Loucy (cell line): ENCODE measurements around the gene PRDM7.
"Not testable (repeated sequence)": the region's sequence is repeated elsewhere in the genome, so short reads cannot be mapped to it uniquely, and the experiment has no call there.

Experiments used
- H2AFZ ChIP-seq: fragments of 200-600 bp; sonication (generic); 2 replicates; pipeline ENCODE4 v1.6.0; 2016; ENCODE audit warnings: antibody characterized with exemption, mild to moderate bottlenecking, low read length, moderate library complexity
- H3F3A ChIP-seq: fragments of 200-600 bp; 2 replicates; pipeline ENCODE4 v1.6.0; 2016; ENCODE audit warnings: antibody characterized with exemption, low read depth, mild to moderate bottlenecking
- H3K27me3 ChIP-seq: fragments of 200-600 bp; sonication (generic); 2 replicates; pipeline ENCODE4 v1.6.1; 2014; ENCODE audit warnings: low read length, mild to moderate bottlenecking; ENCODE audit not compliant: insufficient read depth, poor library complexity, severe bottlenecking
- H3K36me3 ChIP-seq: fragments of 200-600 bp; sonication (generic); 2 replicates; pipeline ENCODE4 v1.6.1; 2016; ENCODE audit warnings: low read length; ENCODE audit not compliant: insufficient read depth
- H3K4me1 ChIP-seq: fragments of 200-600 bp; sonication (generic); 2 replicates; pipeline ENCODE4 v1.5.1; 2014; ENCODE audit warnings: low read length, mild to moderate bottlenecking; ENCODE audit not compliant: insufficient read depth, poor library complexity, severe bottlenecking
- H3K4me2 ChIP-seq: fragments of 200-600 bp; sonication (generic); 2 replicates; pipeline ENCODE4 v1.6.0; 2014; ENCODE audit warnings: antibody characterized with exemption, low read length, low read depth, mild to moderate bottlenecking; ENCODE audit not compliant: poor library complexity, severe bottlenecking
- H3K4me3 ChIP-seq: fragments of 200-600 bp; sonication (generic); 2 replicates; pipeline ENCODE4 v1.5.1; 2014; ENCODE audit warnings: low read length, mild to moderate bottlenecking, mixed read lengths; ENCODE audit not compliant: poor library complexity, severe bottlenecking
- H3K79me2 ChIP-seq: fragments of 200-600 bp; sonication (generic); 2 replicates; pipeline ENCODE4 v1.6.1; 2014; ENCODE audit warnings: low read length; ENCODE audit not compliant: insufficient read depth
- H3K9ac ChIP-seq: fragments of 200-600 bp; sonication (generic); 2 replicates; pipeline ENCODE4 v1.6.0; 2014; ENCODE audit warnings: mild to moderate bottlenecking, low read depth, low read length, moderate library complexity; ENCODE audit not compliant: poor library complexity, severe bottlenecking
- H3K9me2 ChIP-seq: fragments of 200-600 bp; sonication (generic); replicated peaks from 2 replicates; pipeline ENCODE4 v1.6.1; 2016; ENCODE audit warnings: low read depth, low read length, mixed read lengths
- H3K9me3 ChIP-seq: fragments of 200-600 bp; sonication (generic); 2 replicates; pipeline ENCODE4 v1.6.1; 2014; ENCODE audit warnings: mild to moderate bottlenecking, antibody characterized with exemption, low read length, low read depth; ENCODE audit not compliant: insufficient read depth
- H4K20me1 ChIP-seq: fragments of 200-600 bp; sonication (generic); 2 replicates; pipeline ENCODE4 v1.6.0; 2014; ENCODE audit warnings: antibody characterized with exemption, low read length, mild to moderate bottlenecking; ENCODE audit not compliant: insufficient read depth, poor library complexity, severe bottlenecking

PRDM7 gene

DNA sequence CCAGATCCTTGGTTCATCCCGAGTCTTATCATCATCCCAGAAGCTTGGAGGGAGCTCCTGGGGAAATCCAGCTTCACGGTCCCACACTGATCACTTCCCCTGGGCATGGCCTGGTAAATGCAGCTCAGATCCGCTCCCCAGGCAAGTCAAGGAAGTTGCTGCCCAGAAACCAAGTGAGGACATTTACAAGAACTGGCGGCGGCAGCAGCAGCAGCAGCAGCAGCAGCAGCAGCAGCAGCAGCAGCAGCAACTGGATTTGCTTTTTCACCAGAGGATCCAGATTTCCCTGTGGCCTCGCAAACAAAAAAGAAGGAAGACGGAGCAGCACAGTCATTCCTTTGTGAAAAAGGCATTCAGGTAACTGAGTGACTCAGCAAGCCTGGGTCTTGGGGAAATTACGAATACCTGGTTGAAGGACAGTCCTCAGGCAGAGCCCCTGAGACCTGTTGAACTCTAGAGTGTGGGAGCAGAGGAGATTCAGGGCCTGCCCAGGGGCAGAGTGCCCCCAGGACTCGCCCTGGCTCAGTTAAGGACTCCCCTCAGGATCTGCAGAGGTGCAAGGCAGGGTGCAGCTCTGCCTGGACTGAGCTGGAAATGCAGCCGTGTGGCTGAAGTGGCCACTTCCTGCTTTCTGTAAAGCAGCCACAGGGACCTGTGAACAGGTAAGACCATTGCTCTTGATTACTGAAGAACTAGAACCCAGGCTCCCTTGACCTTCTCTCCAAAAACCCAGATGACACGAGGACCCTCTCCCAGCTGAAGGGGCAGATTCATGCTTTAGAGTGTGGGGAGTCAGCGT lies 25.2 kb upstream of the PRDM7 start:
- H4K20me1 ChIP-seq, H3K4me2 ChIP-seq: not testable (repeated sequence)

GRCh38 chr16:90101332-90101731 lies 24.2 kb upstream of the PRDM7 start:
- H3K36me3 ChIP-seq, H3K9ac ChIP-seq, H3K4me1 ChIP-seq, H3K9me3 ChIP-seq, H3K79me2 ChIP-seq, H4K20me1 ChIP-seq, H3F3A ChIP-seq, H3K9me2 ChIP-seq, H3K4me3 ChIP-seq, H3K27me3 ChIP-seq, H3K4me2 ChIP-seq, H2AFZ ChIP-seq: not testable (repeated sequence)

More for the DNA sequence above, 25.2 kb upstream of the PRDM7 start:
- not testable (repeated sequence) for H3K9me2 ChIP-seq, H2AFZ ChIP-seq, H3K36me3 ChIP-seq, H3K9me3 ChIP-seq, H3K27me3 ChIP-seq, H3K4me1 ChIP-seq, H3K9ac ChIP-seq, H3K79me2 ChIP-seq, H3F3A ChIP-seq, H3K4me3 ChIP-seq

DNA sequence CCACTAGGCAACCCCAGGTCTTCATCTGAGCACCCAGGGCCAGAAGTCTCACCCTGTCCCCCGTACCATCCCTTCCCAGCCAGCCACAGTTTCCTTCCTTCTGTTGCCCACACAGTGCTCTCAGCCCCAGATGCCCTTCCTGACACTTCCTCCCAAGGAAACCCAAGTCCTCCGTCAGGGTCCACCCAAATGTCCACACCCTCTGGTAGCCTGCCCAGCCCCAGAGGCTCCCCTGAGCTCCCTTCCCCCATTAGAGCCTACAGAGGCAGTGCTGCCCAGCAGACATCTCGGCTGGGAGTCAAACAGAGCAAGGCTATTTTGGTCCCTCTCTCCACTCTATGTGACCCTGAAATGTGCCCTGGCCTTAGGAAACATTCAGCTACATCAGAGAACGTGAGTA lies 23.7 kb upstream of the PRDM7 start:
- H3K9ac ChIP-seq, H2AFZ ChIP-seq, H3K36me3 ChIP-seq, H3K79me2 ChIP-seq, H4K20me1 ChIP-seq, H3K4me1 ChIP-seq, H3K4me2 ChIP-seq, H3K9me3 ChIP-seq, H3K27me3 ChIP-seq, H3F3A ChIP-seq, H3K9me2 ChIP-seq, H3K4me3 ChIP-seq: not testable (repeated sequence)

DNA sequence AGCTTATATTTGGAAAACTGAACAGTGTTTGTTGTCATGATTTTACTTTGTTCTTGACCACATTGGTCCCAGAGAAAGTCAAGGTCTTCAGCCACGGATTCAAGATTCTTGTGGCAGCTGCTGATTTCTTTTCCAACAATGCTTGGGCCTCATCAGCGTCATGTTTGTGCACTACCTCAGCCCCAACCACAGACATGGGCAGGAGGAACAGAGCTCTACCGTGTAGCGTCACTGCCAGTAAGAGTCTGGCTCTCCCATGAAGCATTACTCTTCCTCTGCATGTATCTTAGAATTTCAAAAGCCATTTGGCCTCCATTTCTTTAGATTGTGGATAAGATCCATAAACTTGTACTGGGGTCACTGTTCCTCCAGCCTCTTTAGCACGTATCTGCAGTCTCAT lies 23.1 kb upstream of the PRDM7 start:
- not testable (repeated sequence) for H3K9ac ChIP-seq, H3K4me2 ChIP-seq, H2AFZ ChIP-seq, H3F3A ChIP-seq, H3K4me3 ChIP-seq, H3K4me1 ChIP-seq, H3K27me3 ChIP-seq, H3K9me3 ChIP-seq, H3K36me3 ChIP-seq, H4K20me1 ChIP-seq, H3K79me2 ChIP-seq, H3K9me2 ChIP-seq

GRCh38 chr16:90098936-90099335 lies 21.8 kb upstream of the PRDM7 start:
- not testable (repeated sequence) for H3K4me2 ChIP-seq, H3F3A ChIP-seq, H3K79me2 ChIP-seq, H3K9ac ChIP-seq, H3K9me2 ChIP-seq, H4K20me1 ChIP-seq, H3K4me3 ChIP-seq, H3K27me3 ChIP-seq, H2AFZ ChIP-seq, H3K9me3 ChIP-seq, H3K36me3 ChIP-seq, H3K4me1 ChIP-seq

DNA sequence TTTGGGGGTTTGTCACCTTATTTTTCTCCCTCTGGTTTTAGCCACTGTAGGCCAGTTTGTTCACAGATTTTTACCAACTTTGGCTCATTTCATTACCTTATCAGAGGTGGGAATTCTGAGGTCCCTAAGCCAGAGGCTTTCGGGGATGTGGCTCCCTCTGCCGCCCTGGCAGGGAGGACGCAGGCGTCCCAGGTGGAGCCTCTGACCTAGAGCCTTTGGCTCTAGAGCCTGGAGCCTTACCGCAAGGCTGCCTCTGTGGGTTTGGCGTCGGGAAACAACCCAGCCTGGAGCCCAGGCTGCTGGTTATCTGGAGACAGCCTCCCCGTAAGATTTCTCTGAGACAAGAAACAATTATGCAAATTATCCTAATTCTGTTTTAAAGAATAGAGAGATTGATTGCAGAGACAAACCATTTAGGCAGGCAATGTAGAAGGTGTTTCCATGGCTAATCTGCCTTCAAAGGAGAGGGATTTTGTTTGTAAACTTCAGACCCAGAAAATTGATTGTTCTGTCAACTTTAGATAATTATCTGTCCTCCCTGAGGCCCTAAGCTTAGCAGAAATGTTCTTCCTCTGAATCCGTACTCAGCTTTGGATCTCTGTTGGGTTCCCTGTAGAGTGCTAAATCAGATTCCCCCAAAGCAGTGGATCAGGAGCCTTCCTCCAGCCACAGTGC lies 20.0 kb upstream of the PRDM7 start:
- not testable (repeated sequence) for H3K36me3 ChIP-seq, H3K9me3 ChIP-seq, H3F3A ChIP-seq, H3K79me2 ChIP-seq, H3K27me3 ChIP-seq, H4K20me1 ChIP-seq, H3K4me3 ChIP-seq, H3K9ac ChIP-seq, H3K9me2 ChIP-seq, H3K4me2 ChIP-seq, H3K4me1 ChIP-seq, H2AFZ ChIP-seq

GRCh38 chr16:90094791-90095190 lies 17.7 kb upstream of the PRDM7 start:
- not testable (repeated sequence) for H3K9ac ChIP-seq, H4K20me1 ChIP-seq, H3K4me1 ChIP-seq, H3K36me3 ChIP-seq, H3K9me3 ChIP-seq, H3K9me2 ChIP-seq, H3K4me3 ChIP-seq, H2AFZ ChIP-seq, H3K79me2 ChIP-seq, H3F3A ChIP-seq, H3K27me3 ChIP-seq, H3K4me2 ChIP-seq
